Endothelial cell of umbilical vein (primary cell): Measurements from ENCODE around the gene CHST14.

Experiments
- CTCF ChIP-seq, 2 donors: IDR thresholded peaks; 1 replicate in 1 of 2; 2 replicates in 1 of 2; pipeline ENCODE4 v1.5.1; 2011; ENCODE audit warnings: low read length in 2 of 2, mild to moderate bottlenecking in 2 of 2, moderate library complexity in 2 of 2, control low read depth in 1 of 2, inconsistent platforms in 1 of 2, low read depth in 1 of 2; ENCODE audit not compliant: insufficient read depth in 1 of 2; ENCODE audit errors: extremely low read depth in 1 of 2
- MAX ChIP-seq: IDR thresholded peaks from 2 replicates; pipeline ENCODE4 v1.6.1; 2011; ENCODE audit not compliant: insufficient read depth, insufficient read length
- MYC ChIP-seq: IDR thresholded peaks from one replicate; pipeline ENCODE4 v1.6.1; 2011; ENCODE audit warnings: mild to moderate bottlenecking, low read depth, low read length
- POLR2A ChIP-seq: IDR thresholded peaks from 2 replicates; pipeline ENCODE4 v1.6.1; 2012; ENCODE audit warnings: low read depth, mild to moderate bottlenecking, control low read depth, low read length
- POLR2AphosphoS5 ChIP-seq: IDR thresholded peaks from 2 replicates; pipeline ENCODE4 v1.6.1; 2012; ENCODE audit warnings: low read depth, mild to moderate bottlenecking, control low read depth, low read length, moderate library complexity; ENCODE audit not compliant: insufficient read depth

DNA sequence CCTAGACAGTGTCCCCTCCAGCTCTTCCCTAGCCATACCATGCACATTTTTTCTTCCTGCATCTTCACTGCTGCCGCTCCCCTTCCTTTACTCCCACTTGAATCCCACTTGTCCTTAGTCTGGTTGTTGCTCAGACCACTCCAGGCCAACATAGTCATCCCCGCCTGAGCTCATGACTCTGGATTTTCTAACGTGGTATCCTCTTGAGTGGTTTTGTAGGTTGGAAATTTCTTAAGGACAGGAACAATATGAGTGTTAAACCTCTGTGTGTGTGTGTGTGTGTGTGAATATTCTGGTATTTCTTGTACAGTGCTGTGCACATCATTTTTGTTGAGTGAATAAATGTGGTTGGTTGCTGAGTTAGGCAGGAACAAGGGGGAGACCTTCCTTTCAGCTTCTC lies 26.9 kb upstream of the CHST14 start:
- TF ChIP-seq CTCF (IDR thresholded peaks at IDR 0.05; ENCODE audit: extremely low read depth in 1 of 2, insufficient read depth in 1 of 2, low read depth in 1 of 2, low read length in 2 of 2) = no peak
- no peak for TF ChIP-seq MYC
- TF ChIP-seq POLR2AphosphoS5 = no peak
- no peak for TF ChIP-seq POLR2A
- no peak for TF ChIP-seq MAX
